MCF 10A (cell line): ENCODE results near the gene ADAT2. TPM values are rescaled to one million over a fixed set of nuclear protein-coding genes. Genes with fewer than 3 reads are reported as not detected.
A peak's percentile ranks its signal among the peaks of the same experiment; 100 is the strongest.

Experiments
- BruUV-seq: library from RNA; stranded (reverse); fragments of 400-500 nt; replicated peaks from 2 replicates; lab custom pipeline; 2021; lab: Mats Ljungman, UMichigan
- CTCF ChIA-PET: fragments of 300-600 bp; sonication (Branson Sonifier 250); formaldehyde crosslinking; extraction: SDS; loops from one replicate; lab custom pipeline; 2021; ENCODE audit warnings: antibody characterized with exemption, inconsistent platforms; lab: Yijun Ruan, JAX
- POLR2A ChIA-PET: fragments of 300-600, 350-650 bp; sonication (Branson Sonifier 250); formaldehyde crosslinking; extraction: SDS; loops from one replicate; lab custom pipeline; 2020; ENCODE audit warnings: antibody characterized with exemption, inconsistent platforms; lab: Yijun Ruan, JAX
- DNase-seq: peaks from one replicate; pipeline ENCODE4 v3.0.0-alpha.2; 2018; ENCODE audit not compliant: unreplicated experiment
- H3K27ac Mint-ChIP-seq: one replicate; pipeline ENCODE4 v1.8.0; 2022; ENCODE audit warnings: mild to moderate bottlenecking, low read depth, mixed read lengths; ENCODE audit not compliant: unreplicated experiment
- H3K27me3 Mint-ChIP-seq: one replicate; pipeline ENCODE4 v1.8.0; 2022; ENCODE audit warnings: mixed read lengths; ENCODE audit not compliant: insufficient read depth, unreplicated experiment
- H3K36me3 Mint-ChIP-seq: one replicate; pipeline ENCODE4 v1.8.0; 2022; ENCODE audit warnings: mild to moderate bottlenecking, moderate library complexity, mixed read lengths; ENCODE audit not compliant: insufficient read depth, unreplicated experiment
- H3K4me1 Mint-ChIP-seq: one replicate; pipeline ENCODE4 v1.8.0; 2022; ENCODE audit warnings: mixed read lengths; ENCODE audit not compliant: insufficient read depth, unreplicated experiment
- H3K4me3 Mint-ChIP-seq: one replicate; pipeline ENCODE4 v1.8.0; 2022; ENCODE audit warnings: mild to moderate bottlenecking, moderate library complexity, mixed read lengths; ENCODE audit not compliant: unreplicated experiment
- H3K9me3 Mint-ChIP-seq: one replicate; pipeline ENCODE4 v1.8.0; 2022; ENCODE audit warnings: mixed read lengths; ENCODE audit not compliant: unreplicated experiment
- CTCF ChIP-seq: fragments of 200-600 bp; IDR thresholded peaks from one replicate; pipeline ENCODE4 v1.8.0; 2022; ENCODE audit warnings: antibody characterized with exemption, mild to moderate bottlenecking; ENCODE audit not compliant: unreplicated experiment
- intact Hi-C: fragments of 100-400 bp; cut with micrococcal nuclease; formaldehyde crosslinking; loops from 2 replicates; pipeline ENCODE4 v1.14.1; 2022
- total RNA-seq: library from RNA; stranded (reverse); gene quantifications from 2 replicates; pipeline ENCODE4 v1.2.3, GENCODE V29; 2022

ADAT2 gene
- total RNA-seq, 1 experiment from 2014 or later: 27.7 TPM

GRCh38 chr6:143396497-143397226, 53.8 kb downstream of the ADAT2 start:
- Mint-ChIP-seq H3K27ac (peak overlapping the region; percentile 100), H3K4me3 (peak overlapping the region; percentile 24), H3K27me3 (no peaks in the 10 kb centered on the region), H3K4me1 (peaks cover 67% of the 10 kb centered on the region), H3K9me3 (peaks cover 7% of the 10 kb centered on the region), H3K36me3 (no peaks in the 10 kb centered on the region)
- POLR2A ChIA-PET: interaction anchor here (0.6 to 9.6 kb wide), 52 partner anchors 10 to 1095 kb away, joined by 3 to 402 read pairs (median 4); partner anchors contain the start of genes ADAT2, ADGRG6, AIG1 and HIVEP2
- intact Hi-C loops: loop anchor here (1.0 kb wide), 4 partner anchors 59 to 703 kb away; partner anchors contain the start of genes AIG1 and HIVEP2
- BruUV-seq: TSS peak; percentile 88
- DNase-seq: no peak
- no peak for TF ChIP-seq CTCF
- CTCF ChIA-PET: interaction anchor here (0.7 to 2.8 kb wide), 9 partner anchors 16 to 342 kb away, joined by 3 to 22 read pairs (median 5); no protein-coding TSS in a partner anchor

- peaks cover 7% of the 10 kb centered on the region for H3K9me3 Mint-ChIP-seq
- H3K4me3 Mint-ChIP-seq: no peak overlapping the region
- no peaks in the 10 kb centered on the region for H3K36me3 Mint-ChIP-seq
- no peaks in the 10 kb centered on the region for H3K27me3 Mint-ChIP-seq
- ChIA-PET POLR2A (interaction anchor here (0.5 to 9.6 kb wide), 20 partner anchors 9 to 568 kb away, joined by 3 to 402 read pairs (median 5); partner anchors contain the start of genes ADAT2, AIG1, HIVEP2 and PEX3), CTCF (interaction anchor here (0.5 to 2.8 kb wide), 8 partner anchors 23 to 163 kb away, joined by 3 to 22 read pairs (median 8); no protein-coding TSS in a partner anchor)
- intact Hi-C loops: no loop called here
- DNase-seq: no peak
- peaks cover 57% of the 10 kb centered on the region for H3K4me1 Mint-ChIP-seq
- H3K27ac Mint-ChIP-seq: peak overlapping the region; percentile 100
- no TSS peak for BruUV-seq
- no peak for TF ChIP-seq CTCF
These were observed 54.8 kb downstream of the ADAT2 start for GRCh38 chr6:143395699-143396098.

GRCh38 chr6:143394389-143394788, 56.1 kb downstream of the ADAT2 start:
- H3K27me3 Mint-ChIP-seq: no peaks in the 10 kb centered on the region
- H3K4me3 Mint-ChIP-seq: no peak overlapping the region
- DNase-seq: no peak
- peak overlapping the region; percentile 100 for H3K27ac Mint-ChIP-seq
- intact Hi-C loops: no loop called here
- H3K9me3 Mint-ChIP-seq: peaks cover 7% of the 10 kb centered on the region
- H3K36me3 Mint-ChIP-seq: no peaks in the 10 kb centered on the region
- H3K4me1 Mint-ChIP-seq: peaks cover 46% of the 10 kb centered on the region
- CTCF ChIA-PET: interaction anchor here (1.3 kb wide), 1 partner anchor 59 kb away, joined by 10 read pairs; no protein-coding TSS in a partner anchor
- BruUV-seq: no TSS peak
- TF ChIP-seq CTCF: no peak
- POLR2A ChIA-PET: interaction anchor here (9.6 kb wide), 1 partner anchor 58 kb away, joined by 402 read pairs; no protein-coding TSS in a partner anchor

- Mint-ChIP-seq H3K4me1 (peaks cover 8% of the 10 kb centered on the region), H3K27ac (no peak overlapping the region), H3K9me3 (peaks cover 8% of the 10 kb centered on the region), H3K36me3 (no peaks in the 10 kb centered on the region), H3K27me3 (no peaks in the 10 kb centered on the region), H3K4me3 (no peak overlapping the region)
- intact Hi-C loops: no loop called here
- no TSS peak for BruUV-seq
- ChIA-PET POLR2A (no interaction called here), CTCF (no interaction called here)
- no peak for TF ChIP-seq CTCF
- DNase-seq: no peak
These were observed 60.2 kb downstream of the ADAT2 start for GRCh38 chr6:143390278-143390677.
